WERI-Rb-1 (cell line): Measurements from ENCODE around the gene CCDC90B.
"Not testable (repeated sequence)": the region's sequence is repeated elsewhere in the genome, so short reads cannot be mapped to it uniquely, and the experiment has no call there.

ENCODE experiments used
- DNase-seq: peaks from one replicate; pipeline ENCODE4 v3.0.0-alpha.2; 2020
- H3K27ac ChIP-seq: fragments of 250-450 bp; sonication (Bioruptor Pico); 2 replicates; pipeline ENCODE4 v1.5.1; 2020; ENCODE audit warnings: mild to moderate bottlenecking, moderate library complexity
- H3K27me3 ChIP-seq: fragments of 250-450 bp; sonication (Bioruptor Pico); 2 replicates; pipeline ENCODE4 v1.5.1; 2021; ENCODE audit warnings: mild to moderate bottlenecking, low read depth, moderate library complexity; ENCODE audit not compliant: insufficient read depth, severe bottlenecking
- H3K36me3 ChIP-seq: fragments of 250-450 bp; sonication (Bioruptor Pico); 2 replicates; pipeline ENCODE4 v1.5.1; 2020; ENCODE audit warnings: mild to moderate bottlenecking, moderate library complexity
- H3K4me3 ChIP-seq: 2 replicates; pipeline ENCODE4 v1.5.1; 2011; ENCODE audit warnings: low read depth, mild to moderate bottlenecking, control low read depth, low read length
- H3K9me3 ChIP-seq: fragments of 250-450 bp; sonication (Bioruptor Pico); 2 replicates; pipeline ENCODE4 v1.5.1; 2021; ENCODE audit warnings: mild to moderate bottlenecking, moderate library complexity; ENCODE audit not compliant: severe bottlenecking
- TF ChIP-seq, protein P1 (sequence below): IDR thresholded peaks from 2 replicates; pipeline ENCODE4 v1.5.1; 2011; ENCODE audit warnings: low read depth, mild to moderate bottlenecking, control low read depth, inconsistent platforms, low read length

CCDC90B gene

DNA sequence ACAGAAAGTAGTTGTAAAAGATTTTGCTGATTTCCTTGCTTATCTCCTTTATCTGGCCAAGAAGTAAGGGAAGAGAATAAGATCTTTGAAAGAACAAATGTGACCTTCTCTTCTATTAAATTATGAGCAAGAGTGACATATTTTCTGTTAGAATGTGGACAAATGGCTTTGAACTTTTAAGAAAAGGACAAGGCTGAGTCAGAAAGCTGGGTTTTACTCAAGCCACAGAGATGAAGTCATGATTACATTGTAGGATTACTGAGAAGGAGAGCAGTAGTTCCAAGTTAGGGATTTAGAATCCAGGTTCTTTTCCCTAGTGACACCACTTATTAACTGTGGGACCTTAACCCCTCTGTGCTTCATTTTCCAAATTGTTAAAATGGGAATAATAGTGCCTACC, 13.5 kb downstream of the CCDC90B start:
- H3K36me3 ChIP-seq = peaks cover 11% of the 10 kb centered on the region
- H3K4me3 ChIP-seq = no peak overlapping the region
- H3K27ac ChIP-seq = no peak overlapping the region
- DNase-seq = no peak
- TF ChIP-seq, protein P1, sequence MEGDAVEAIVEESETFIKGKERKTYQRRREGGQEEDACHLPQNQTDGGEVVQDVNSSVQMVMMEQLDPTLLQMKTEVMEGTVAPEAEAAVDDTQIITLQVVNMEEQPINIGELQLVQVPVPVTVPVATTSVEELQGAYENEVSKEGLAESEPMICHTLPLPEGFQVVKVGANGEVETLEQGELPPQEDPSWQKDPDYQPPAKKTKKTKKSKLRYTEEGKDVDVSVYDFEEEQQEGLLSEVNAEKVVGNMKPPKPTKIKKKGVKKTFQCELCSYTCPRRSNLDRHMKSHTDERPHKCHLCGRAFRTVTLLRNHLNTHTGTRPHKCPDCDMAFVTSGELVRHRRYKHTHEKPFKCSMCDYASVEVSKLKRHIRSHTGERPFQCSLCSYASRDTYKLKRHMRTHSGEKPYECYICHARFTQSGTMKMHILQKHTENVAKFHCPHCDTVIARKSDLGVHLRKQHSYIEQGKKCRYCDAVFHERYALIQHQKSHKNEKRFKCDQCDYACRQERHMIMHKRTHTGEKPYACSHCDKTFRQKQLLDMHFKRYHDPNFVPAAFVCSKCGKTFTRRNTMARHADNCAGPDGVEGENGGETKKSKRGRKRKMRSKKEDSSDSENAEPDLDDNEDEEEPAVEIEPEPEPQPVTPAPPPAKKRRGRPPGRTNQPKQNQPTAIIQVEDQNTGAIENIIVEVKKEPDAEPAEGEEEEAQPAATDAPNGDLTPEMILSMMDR = no peak
- no peaks in the 10 kb centered on the region for H3K27me3 ChIP-seq
- no peaks in the 10 kb centered on the region for H3K9me3 ChIP-seq

DNA sequence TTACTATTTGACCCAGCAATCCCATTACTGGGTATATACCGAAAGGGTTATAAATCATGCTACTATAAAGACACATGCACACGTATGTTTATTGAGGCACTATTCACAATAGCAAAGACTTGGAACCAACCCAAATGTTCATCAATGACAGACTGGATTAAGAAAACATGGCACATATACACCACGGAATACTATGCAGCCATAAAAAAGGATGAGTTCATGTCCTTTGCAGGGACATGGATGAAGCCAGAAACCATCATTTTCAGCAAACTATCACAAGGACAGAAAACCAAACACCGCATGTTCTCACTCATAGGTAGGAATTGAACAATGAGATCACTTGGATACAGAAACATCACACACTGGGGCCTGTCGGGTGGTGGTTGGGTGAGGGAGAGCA, 14.4 kb downstream of the CCDC90B start:
- not testable (repeated sequence) for H3K27me3 ChIP-seq, H3K4me3 ChIP-seq, H3K9me3 ChIP-seq, DNase-seq, H3K27ac ChIP-seq
- peaks cover 11% of the 10 kb centered on the region for H3K36me3 ChIP-seq

DNA sequence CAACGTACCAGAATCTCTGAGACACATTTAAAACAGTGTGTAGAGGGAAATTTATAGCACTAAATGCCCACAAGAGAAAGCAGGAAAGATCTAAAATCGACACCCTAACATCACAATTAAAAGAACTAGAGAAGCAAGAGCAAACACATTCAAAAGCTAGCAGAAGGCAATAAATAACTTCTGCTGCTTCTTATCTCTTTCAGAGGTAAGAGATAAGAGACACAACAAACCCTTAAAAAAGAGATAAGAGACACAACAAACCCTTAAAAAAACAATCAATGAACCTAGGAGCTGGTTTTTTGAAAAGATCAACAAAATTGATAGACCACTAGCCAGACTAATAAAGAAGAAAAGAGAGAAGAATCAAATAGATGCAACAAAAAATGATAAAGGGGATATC, 17.1 kb downstream of the CCDC90B start:
- not testable (repeated sequence) for H3K9me3 ChIP-seq, DNase-seq, H3K4me3 ChIP-seq, H3K27ac ChIP-seq, H3K27me3 ChIP-seq
- peaks cover 31% of the 10 kb centered on the region for H3K36me3 ChIP-seq

DNA sequence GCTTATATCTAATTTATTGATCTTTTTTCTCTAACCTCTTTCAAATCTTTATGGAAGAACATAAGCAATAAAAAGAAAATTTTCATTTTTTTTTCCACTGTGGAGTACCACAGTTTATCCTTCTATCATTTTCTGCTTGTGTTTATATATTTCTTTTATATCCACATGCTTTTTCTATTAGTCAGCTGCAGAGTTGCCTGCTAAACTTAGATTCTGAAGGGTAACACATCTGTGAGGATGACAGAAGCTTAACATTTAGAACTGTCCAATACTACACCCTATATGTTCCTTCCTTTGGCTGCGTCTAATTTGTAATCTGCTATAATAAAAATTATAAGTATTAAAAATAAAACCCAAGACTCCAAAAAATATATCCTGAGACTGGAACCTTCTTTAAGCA, 20.8 kb downstream of the CCDC90B start:
- H3K27me3 ChIP-seq = no peaks in the 10 kb centered on the region
- no peak for DNase-seq
- no peak overlapping the region for H3K27ac ChIP-seq
- TF ChIP-seq, protein P1 = no peak
- no peaks in the 10 kb centered on the region for H3K9me3 ChIP-seq
- H3K4me3 ChIP-seq = no peak overlapping the region
- H3K36me3 ChIP-seq = peaks cover 32% of the 10 kb centered on the region

DNA sequence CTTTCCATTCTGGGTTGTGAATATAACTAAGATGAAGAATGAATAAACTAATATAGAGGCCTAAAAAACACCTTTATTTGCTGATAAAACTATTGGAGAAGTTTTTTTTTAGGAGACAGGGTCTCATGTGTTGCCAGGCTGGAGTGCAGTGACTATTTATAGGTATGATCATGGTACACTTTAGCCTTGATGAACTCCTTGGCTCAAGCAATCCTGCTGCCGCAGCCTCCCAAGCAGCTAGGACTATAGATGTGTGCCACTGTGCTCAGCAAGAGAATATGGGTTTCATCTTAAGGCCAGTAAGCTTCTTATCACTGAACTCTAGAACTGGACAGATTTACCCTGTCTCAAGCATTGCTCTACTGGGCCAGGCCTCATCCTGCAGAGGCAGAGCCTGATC, 26.6 kb downstream of the CCDC90B start:
- peak; percentile 45 for DNase-seq
- Histone ChIP-seq H3K4me3 (no peak overlapping the region), H3K36me3 (peaks cover 21% of the 10 kb centered on the region), H3K27ac (no peak overlapping the region), H3K9me3 (no peaks in the 10 kb centered on the region), H3K27me3 (no peaks in the 10 kb centered on the region)
- TF ChIP-seq, protein P1 = no peak

DNA sequence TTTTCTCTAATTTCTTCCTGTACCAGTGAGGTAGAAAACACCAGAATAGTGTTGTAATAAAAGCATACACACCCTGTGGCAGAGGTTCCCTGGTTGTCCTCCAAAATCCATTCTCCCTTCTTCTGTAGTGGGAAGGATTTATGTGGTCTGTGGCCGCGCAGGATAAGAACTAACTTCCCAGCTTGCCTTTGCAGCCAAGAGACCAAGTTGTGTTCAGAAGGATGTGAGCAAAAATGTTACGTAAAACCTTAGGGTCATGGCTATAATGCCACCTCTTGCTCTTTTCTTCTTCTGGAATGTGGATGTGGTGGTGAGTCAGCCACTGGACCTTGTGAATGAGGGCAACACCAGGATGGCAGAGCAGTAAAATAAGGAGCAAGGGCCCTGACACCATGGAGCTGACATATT, 28.4 kb downstream of the CCDC90B start:
- Histone ChIP-seq H3K27ac (no peak overlapping the region), H3K27me3 (no peaks in the 10 kb centered on the region), H3K36me3 (peaks cover 4% of the 10 kb centered on the region; the same call in 1 of the 2 replicates), H3K4me3 (no peak overlapping the region), H3K9me3 (no peaks in the 10 kb centered on the region)
- DNase-seq = no peak
- TF ChIP-seq, protein P1 = no peak

DNA sequence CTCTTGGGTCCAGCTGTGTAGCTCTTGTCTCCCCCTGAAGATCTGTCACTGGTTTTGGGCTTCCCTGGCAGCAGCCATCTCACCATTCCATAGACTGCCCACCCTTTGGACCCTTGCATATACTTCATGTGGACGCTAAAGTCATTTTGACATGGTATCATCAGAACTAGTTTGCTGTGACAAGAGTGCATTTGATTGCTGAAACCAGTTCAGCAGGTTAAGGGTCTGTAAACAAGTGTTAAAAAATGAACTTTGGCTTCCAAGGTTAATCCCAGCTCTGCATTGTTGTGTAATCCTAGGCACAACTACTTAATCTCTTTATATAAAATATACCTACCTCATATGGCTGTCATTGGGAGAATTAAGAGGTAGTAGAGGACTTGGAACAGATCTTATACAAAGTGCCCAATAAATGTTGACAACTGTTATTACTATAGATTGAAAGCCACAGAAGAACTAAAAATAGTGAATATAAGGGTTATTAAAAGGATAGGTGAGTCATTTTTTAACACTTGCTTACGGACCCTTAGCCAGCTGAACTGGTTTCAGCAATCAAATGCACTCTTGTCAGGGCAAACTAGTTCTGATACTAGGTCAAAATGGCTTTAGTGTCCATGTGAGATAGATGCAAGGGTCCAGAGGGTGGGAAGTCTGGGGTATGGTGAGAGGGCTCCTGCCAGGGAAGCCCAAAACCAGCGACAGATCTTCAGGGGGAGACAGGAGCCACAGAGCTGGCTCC, 29.4 kb downstream of the CCDC90B start:
- Histone ChIP-seq H3K36me3 (peaks cover 4% of the 10 kb centered on the region; the same call in 1 of the 2 replicates), H3K27me3 (no peaks in the 10 kb centered on the region), H3K9me3 (no peaks in the 10 kb centered on the region), H3K4me3 (no peak overlapping the region), H3K27ac (no peak overlapping the region)
- TF ChIP-seq, protein P1 = no peak
- no peak for DNase-seq
